GM12892 (cell line): ENCODE results near the gene VCL.

Experiments
- POLR2A ChIP-seq: IDR thresholded peaks from 2 replicates; pipeline ENCODE4 v1.6.1; 2011; ENCODE audit warnings: low read depth, low read length, control low read depth
- POLR2AphosphoS5 ChIP-seq: IDR thresholded peaks from 2 replicates; pipeline ENCODE4 v1.6.1; 2011; ENCODE audit warnings: low read depth, low read length, control low read depth

- TF ChIP-seq POLR2A, result no peak
- TF ChIP-seq POLR2AphosphoS5, result no peak
Observed at GRCh38 chr10:74109452-74109851, 111.5 kb downstream of the VCL start.
